HepG2 (cell line): ENCODE results near the gene FAM81B. TPM values are rescaled to one million over a fixed set of nuclear protein-coding genes. Genes with fewer than 3 reads are reported as not detected.

Source experiments
- ATAC-seq: fragments of 200-7000 bp; cut with Tn5 transposase; 3 replicates; pipeline ENCODE4 v1.9.1; 2020; ENCODE audit warnings: mild to moderate bottlenecking, moderate library complexity
- BruUV-seq: library from RNA; stranded (reverse); fragments of 400-500 nt; replicated peaks from 2 replicates; lab custom pipeline; 2021; lab: Mats Ljungman, UMichigan
- CTCF ChIA-PET: fragments of 300-600 bp; formaldehyde crosslinking; extraction: SDS; loops from one replicate; lab custom pipeline; 2021; ENCODE audit warnings: low total read pairs, inconsistent platforms, low intra/inter-chr PET ratio; lab: Yijun Ruan, JAX
- POLR2A ChIA-PET: fragments of 350-600 bp; sonication (Branson Sonifier 250); formaldehyde crosslinking; loops from one replicate; lab custom pipeline; 2020; ENCODE audit warnings: antibody characterized with exemption, inconsistent platforms; lab: Yijun Ruan, JAX
- DNase-seq: peaks from one replicate; pipeline ENCODE4 v3.0.0-alpha.2; 2015; ENCODE audit warnings: low spot score
- FAIRE-seq: peaks from 3 replicates; lab custom pipeline; 2011; peaks lifted over from hg19 to GRCh38; lab: Jason Lieb, UNC
- H2AFZ ChIP-seq: one replicate; pipeline ENCODE4 v1.6.1; 2011; ENCODE audit warnings: low read length, inconsistent platforms
- H3K27ac ChIP-seq: fragments of 300-600 bp; 3 replicates; pipeline ENCODE4 v1.8.0; 2011; ENCODE audit warnings: mixed run types, mild to moderate bottlenecking, mixed read lengths, low read length, inconsistent platforms; ENCODE audit not compliant: insufficient read depth; ENCODE audit errors: extremely low read length
- H3K27me3 ChIP-seq, 2 experiments: fragments of 200-600 bp in 1 of 2; 2 replicates in 1 of 2; 3 replicates in 1 of 2; pipeline versions ENCODE4 v1.6.0 to v1.8.0; 2011; ENCODE audit warnings: low read length in 2 of 2, mild to moderate bottlenecking in 2 of 2, moderate library complexity in 2 of 2, inconsistent platforms in 1 of 2; ENCODE audit not compliant: insufficient read depth in 2 of 2, control insufficient read depth in 1 of 2
- H3K36me3 ChIP-seq, 2 experiments: fragments of 200-600 bp in 1 of 2; replicated peaks in 1 of 2; 2 replicates in 1 of 2; 3 replicates in 1 of 2; pipeline versions ENCODE4 v1.5.1 to v1.8.0; 2011; ENCODE audit warnings: low read length in 2 of 2, inconsistent platforms in 1 of 2; ENCODE audit not compliant: insufficient read depth in 2 of 2, control insufficient read depth in 1 of 2
- H3K4me1 ChIP-seq: 2 replicates; pipeline ENCODE4 v1.5.1; 2012; ENCODE audit warnings: low read length, inconsistent platforms; ENCODE audit not compliant: insufficient read depth
- H3K4me2 ChIP-seq: 2 replicates; pipeline ENCODE4 v1.6.0; 2011; ENCODE audit warnings: low read depth, low read length, inconsistent platforms
- H3K4me3 ChIP-seq, 3 experiments: fragments of 200-600 bp in 1 of 3; sonication (generic), shearing (Covaris generic) in 1 of 3; replicated peaks in 1 of 3; 2 replicates each; pipeline ENCODE4 v1.5.1; 2011 to 2016; ENCODE audit warnings: low read length in 3 of 3, inconsistent platforms in 2 of 3, low read depth in 2 of 3, mild to moderate bottlenecking in 2 of 3, control low read depth in 1 of 3, mixed read lengths in 1 of 3; ENCODE audit not compliant: insufficient read depth in 1 of 3
- H3K79me2 ChIP-seq: one replicate; pipeline ENCODE4 v1.6.1; 2011; ENCODE audit warnings: low read length, inconsistent platforms; ENCODE audit not compliant: insufficient read depth
- H3K9ac ChIP-seq: 2 replicates; pipeline ENCODE4 v1.6.0; 2011; ENCODE audit warnings: mild to moderate bottlenecking, low read depth, low read length, inconsistent platforms; ENCODE audit not compliant: insufficient read depth
- H3K9me3 ChIP-seq: 2 replicates; pipeline ENCODE4 v1.5.1; 2012; ENCODE audit warnings: mild to moderate bottlenecking, low read length
- H4K20me1 ChIP-seq: 2 replicates; pipeline ENCODE4 v1.6.0; 2011; ENCODE audit warnings: inconsistent platforms, mild to moderate bottlenecking, low read length, moderate library complexity; ENCODE audit not compliant: insufficient read depth
- EED ChIP-seq: sonication (generic); formaldehyde crosslinking; IDR thresholded peaks from 2 replicates; pipeline ENCODE4 v1.5.0; 2020; ENCODE audit warnings: mild to moderate bottlenecking, missing genetic modification reagents
- GTF3A ChIP-seq: sonication (generic); formaldehyde crosslinking; conservative IDR thresholded peaks from 2 replicates; pipeline ENCODE4 v1.4.0; 2020; ENCODE audit warnings: mild to moderate bottlenecking, missing genetic modification reagents
- HOXA9 ChIP-seq: sonication (generic); formaldehyde crosslinking; IDR thresholded peaks from 2 replicates; pipeline ENCODE4 v1.8.1; 2022; ENCODE audit warnings: missing genetic modification reagents, mild to moderate bottlenecking, moderate library complexity, borderline replicate concordance
- NR3C1 ChIP-seq: sonication (generic); formaldehyde crosslinking; IDR thresholded peaks from 2 replicates; pipeline ENCODE4 v1.4.0; 2020; ENCODE audit warnings: missing genetic modification reagents
- ZNF367 ChIP-seq: sonication (generic); formaldehyde crosslinking; IDR thresholded peaks from 2 replicates; pipeline ENCODE4 v1.4.0; 2020; ENCODE audit warnings: missing genetic modification reagents, borderline replicate concordance
- ZNF530 ChIP-seq: sonication (generic); formaldehyde crosslinking; IDR thresholded peaks from 2 replicates; pipeline ENCODE4 v1.5.0; 2020; ENCODE audit warnings: low read depth, mild to moderate bottlenecking, missing genetic modification reagents
- ZNF737 ChIP-seq: sonication (generic); formaldehyde crosslinking; IDR thresholded peaks from 2 replicates; pipeline ENCODE4 v1.5.0; 2020; ENCODE audit warnings: missing genetic modification reagents, mild to moderate bottlenecking, borderline replicate concordance
- ZSCAN21 ChIP-seq: sonication (generic); formaldehyde crosslinking; IDR thresholded peaks from 2 replicates; pipeline ENCODE4 v1.8.0; 2022; ENCODE audit warnings: mild to moderate bottlenecking, missing genetic modification reagents, moderate library complexity, borderline replicate concordance
- WGBS: methylation state at CpG from one replicate; pipeline ENCODE4 v1.1.6; 2017; ENCODE audit warnings: low lambda C conversion rate; 5-methylcytosine and 5-hydroxymethylcytosine counted together
- in situ Hi-C: cut with HindIII; loops from 2 replicates; pipeline ENCODE4 v1.10.0; 2017; ENCODE audit warnings: low pct_unique_long_range_greater_than_20kb; ENCODE audit not compliant: extremely low pct_ligation_motif_present
- intact Hi-C: fragments of 100-400 bp; cut with micrococcal nuclease; formaldehyde crosslinking; loops from one replicate; pipeline ENCODE4 v1.10.0; 2022; ENCODE audit not compliant: unreplicated experiment
- polyA plus RNA-seq, 8 experiments: library from polyadenylated mRNA; depleted of rRNA in 3 of 8; stranded (reverse) in 7 of 8; unstranded in 1 of 8; fragments of >200 nt; fragmentation: Illumina TruSeq in 4 of 8; extraction: Trizol in 4 of 8; gene quantifications; 2 replicates each; pipeline versions ENCODE4 v1.2.1 to v1.2.3, GENCODE V29; 2011 to 2016; ENCODE audit warnings: low read depth in 4 of 8, missing spikeins in 1 of 8, mixed read lengths in 1 of 8; ENCODE audit not compliant: insufficient read depth in 1 of 8
- total RNA-seq, 5 experiments: library from RNA; depleted of rRNA; stranded (reverse); fragments of >200 nt; fragmentation: Illumina TruSeq; extraction: Trizol; gene quantifications; 2 replicates each; pipeline ENCODE4 v1.2.3, GENCODE V29; 2016; ENCODE audit warnings: low read depth in 1 of 5
- TF ChIP-seq, protein P1 (sequence below): sonication (generic); formaldehyde crosslinking; IDR thresholded peaks from 2 replicates; pipeline ENCODE4 v1.4.0; 2020; ENCODE audit warnings: low read depth, mild to moderate bottlenecking, missing genetic modification reagents
- TF ChIP-seq, protein P2 (sequence below): sonication (generic); formaldehyde crosslinking; IDR thresholded peaks from 2 replicates; pipeline ENCODE4 v1.8.1; 2023; ENCODE audit warnings: mild to moderate bottlenecking, missing genetic modification reagents
- TF ChIP-seq, protein P3 (sequence below), 2 experiments: sonication (generic) in 1 of 2; formaldehyde crosslinking in 1 of 2; IDR thresholded peaks; 2 replicates each; pipeline versions ENCODE4 v1.4.0 to v1.6.1; 2016 to 2020; ENCODE audit warnings: borderline replicate concordance in 1 of 2, low read depth in 1 of 2, mild to moderate bottlenecking in 1 of 2, missing genetic modification reagents in 1 of 2
- TF ChIP-seq, protein P4 (sequence below): sonication (generic); formaldehyde crosslinking; IDR thresholded peaks from 2 replicates; pipeline ENCODE4 v1.5.1; 2020; ENCODE audit warnings: missing genetic modification reagents, mild to moderate bottlenecking, borderline replicate concordance
- TF ChIP-seq, protein P5 (sequence below): sonication (generic); formaldehyde crosslinking; IDR thresholded peaks from 2 replicates; pipeline ENCODE4 v1.5.0; 2020; ENCODE audit warnings: mild to moderate bottlenecking, low read depth, missing genetic modification reagents, borderline replicate concordance

Gene FAM81B
- total and polyA plus RNA-seq, 2 of the 13 experiments (the other 11 are each of a cell fraction or from before 2014, with no cell fraction given) = not detected

DNA sequence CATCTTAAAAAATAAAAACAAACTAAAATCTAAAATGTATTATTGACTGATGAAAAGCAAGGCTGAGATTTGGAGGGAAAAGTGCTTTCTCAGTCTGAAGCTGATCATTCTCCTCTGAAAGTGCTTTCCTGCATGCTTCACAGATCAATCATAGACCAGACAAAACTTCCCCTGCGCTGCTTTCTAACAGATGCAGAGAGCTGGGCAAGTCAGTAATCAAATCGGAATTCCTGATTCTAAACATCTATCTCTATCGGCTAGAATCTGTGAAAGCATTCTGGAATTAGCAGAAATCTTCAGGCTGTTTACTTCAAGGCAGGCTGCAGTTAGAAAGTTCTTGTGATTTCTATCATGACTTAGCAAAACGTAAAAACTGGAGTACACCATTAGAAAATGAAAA lies 15.6 kb upstream of the FAM81B start:
- Histone ChIP-seq H3K4me2 (no peak overlapping the region), H4K20me1 (no peaks in the 10 kb centered on the region), H3K27ac (no peak overlapping the region), H3K27me3 (no peaks in the 10 kb centered on the region), H3K9me3 (no peaks in the 10 kb centered on the region), H3K79me2 (no peaks in the 10 kb centered on the region), H3K36me3 (no peaks in the 10 kb centered on the region), H3K4me3 (no peak overlapping the region), H2AFZ (no peak overlapping the region), H3K9ac (no peak overlapping the region), H3K4me1 (no peaks in the 10 kb centered on the region)
- 2% methylated on average over 4 of the region's 4 CpGs for WGBS
- no TSS peak for BruUV-seq
- DNase-seq (no peak), ATAC-seq (no peak), FAIRE-seq (no peak)
- ChIA-PET POLR2A (no interaction called here), CTCF (no interaction called here)
- in situ Hi-C loops (no loop called here), intact Hi-C loops (no loop called here)
- TF ChIP-seq NR3C1 (CRISPR knock-in tag) = no peak
- no peak for TF ChIP-seq HOXA9
- no peak for TF ChIP-seq GTF3A (CRISPR knock-in tag)
- TF ChIP-seq, protein P1, sequence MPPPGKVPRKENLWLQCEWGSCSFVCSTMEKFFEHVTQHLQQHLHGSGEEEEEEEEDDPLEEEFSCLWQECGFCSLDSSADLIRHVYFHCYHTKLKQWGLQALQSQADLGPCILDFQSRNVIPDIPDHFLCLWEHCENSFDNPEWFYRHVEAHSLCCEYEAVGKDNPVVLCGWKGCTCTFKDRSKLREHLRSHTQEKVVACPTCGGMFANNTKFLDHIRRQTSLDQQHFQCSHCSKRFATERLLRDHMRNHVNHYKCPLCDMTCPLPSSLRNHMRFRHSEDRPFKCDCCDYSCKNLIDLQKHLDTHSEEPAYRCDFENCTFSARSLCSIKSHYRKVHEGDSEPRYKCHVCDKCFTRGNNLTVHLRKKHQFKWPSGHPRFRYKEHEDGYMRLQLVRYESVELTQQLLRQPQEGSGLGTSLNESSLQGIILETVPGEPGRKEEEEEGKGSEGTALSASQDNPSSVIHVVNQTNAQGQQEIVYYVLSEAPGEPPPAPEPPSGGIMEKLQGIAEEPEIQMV = no peak
- TF ChIP-seq, protein P2, sequence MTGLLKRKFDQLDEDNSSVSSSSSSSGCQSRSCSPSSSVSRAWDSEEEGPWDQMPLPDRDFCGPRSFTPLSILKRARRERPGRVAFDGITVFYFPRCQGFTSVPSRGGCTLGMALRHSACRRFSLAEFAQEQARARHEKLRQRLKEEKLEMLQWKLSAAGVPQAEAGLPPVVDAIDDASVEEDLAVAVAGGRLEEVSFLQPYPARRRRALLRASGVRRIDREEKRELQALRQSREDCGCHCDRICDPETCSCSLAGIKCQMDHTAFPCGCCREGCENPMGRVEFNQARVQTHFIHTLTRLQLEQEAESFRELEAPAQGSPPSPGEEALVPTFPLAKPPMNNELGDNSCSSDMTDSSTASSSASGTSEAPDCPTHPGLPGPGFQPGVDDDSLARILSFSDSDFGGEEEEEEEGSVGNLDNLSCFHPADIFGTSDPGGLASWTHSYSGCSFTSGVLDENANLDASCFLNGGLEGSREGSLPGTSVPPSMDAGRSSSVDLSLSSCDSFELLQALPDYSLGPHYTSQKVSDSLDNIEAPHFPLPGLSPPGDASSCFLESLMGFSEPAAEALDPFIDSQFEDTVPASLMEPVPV (CRISPR knock-in tag) = no peak
- no peak for TF ChIP-seq ZNF530 (CRISPR knock-in tag)
- no peak for TF ChIP-seq EED (CRISPR knock-in tag)
- TF ChIP-seq ZNF737 (CRISPR knock-in tag) = no peak
- TF ChIP-seq, protein P3, sequence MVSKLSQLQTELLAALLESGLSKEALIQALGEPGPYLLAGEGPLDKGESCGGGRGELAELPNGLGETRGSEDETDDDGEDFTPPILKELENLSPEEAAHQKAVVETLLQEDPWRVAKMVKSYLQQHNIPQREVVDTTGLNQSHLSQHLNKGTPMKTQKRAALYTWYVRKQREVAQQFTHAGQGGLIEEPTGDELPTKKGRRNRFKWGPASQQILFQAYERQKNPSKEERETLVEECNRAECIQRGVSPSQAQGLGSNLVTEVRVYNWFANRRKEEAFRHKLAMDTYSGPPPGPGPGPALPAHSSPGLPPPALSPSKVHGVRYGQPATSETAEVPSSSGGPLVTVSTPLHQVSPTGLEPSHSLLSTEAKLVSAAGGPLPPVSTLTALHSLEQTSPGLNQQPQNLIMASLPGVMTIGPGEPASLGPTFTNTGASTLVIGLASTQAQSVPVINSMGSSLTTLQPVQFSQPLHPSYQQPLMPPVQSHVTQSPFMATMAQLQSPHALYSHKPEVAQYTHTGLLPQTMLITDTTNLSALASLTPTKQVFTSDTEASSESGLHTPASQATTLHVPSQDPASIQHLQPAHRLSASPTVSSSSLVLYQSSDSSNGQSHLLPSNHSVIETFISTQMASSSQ (IDR thresholded peaks at IDR 0.05; ENCODE audit: low read depth) = no peak
- TF ChIP-seq, protein P3 (CRISPR knock-in tag; IDR thresholded peaks at IDR 0.05; ENCODE audit: borderline replicate concordance) = no peak
- TF ChIP-seq ZNF367 (CRISPR knock-in tag) = no peak
- TF ChIP-seq, protein P4, sequence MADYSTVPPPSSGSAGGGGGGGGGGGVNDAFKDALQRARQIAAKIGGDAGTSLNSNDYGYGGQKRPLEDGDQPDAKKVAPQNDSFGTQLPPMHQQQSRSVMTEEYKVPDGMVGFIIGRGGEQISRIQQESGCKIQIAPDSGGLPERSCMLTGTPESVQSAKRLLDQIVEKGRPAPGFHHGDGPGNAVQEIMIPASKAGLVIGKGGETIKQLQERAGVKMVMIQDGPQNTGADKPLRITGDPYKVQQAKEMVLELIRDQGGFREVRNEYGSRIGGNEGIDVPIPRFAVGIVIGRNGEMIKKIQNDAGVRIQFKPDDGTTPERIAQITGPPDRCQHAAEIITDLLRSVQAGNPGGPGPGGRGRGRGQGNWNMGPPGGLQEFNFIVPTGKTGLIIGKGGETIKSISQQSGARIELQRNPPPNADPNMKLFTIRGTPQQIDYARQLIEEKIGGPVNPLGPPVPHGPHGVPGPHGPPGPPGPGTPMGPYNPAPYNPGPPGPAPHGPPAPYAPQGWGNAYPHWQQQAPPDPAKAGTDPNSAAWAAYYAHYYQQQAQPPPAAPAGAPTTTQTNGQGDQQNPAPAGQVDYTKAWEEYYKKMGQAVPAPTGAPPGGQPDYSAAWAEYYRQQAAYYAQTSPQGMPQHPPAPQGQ = no peak
- TF ChIP-seq ZSCAN21 (CRISPR knock-in tag) = no peak
- TF ChIP-seq, protein P5, sequence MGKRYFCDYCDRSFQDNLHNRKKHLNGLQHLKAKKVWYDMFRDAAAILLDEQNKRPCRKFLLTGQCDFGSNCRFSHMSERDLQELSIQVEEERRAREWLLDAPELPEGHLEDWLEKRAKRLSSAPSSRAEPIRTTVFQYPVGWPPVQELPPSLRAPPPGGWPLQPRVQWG (CRISPR knock-in tag) = no peak
